GM19043 (cell line): Measurements from ENCODE around the gene FBXO34.
"Not testable (repeated sequence)": the region's sequence is repeated elsewhere in the genome, so short reads cannot be mapped to it uniquely, and the experiment has no call there.

Source experiments
- ATAC-seq: cut with Tn5 transposase; IDR thresholded peaks from one replicate; pipeline ENCODE4 v1.9.1; 2021; ENCODE audit warnings: low read depth; ENCODE audit not compliant: unreplicated experiment

FBXO34 gene

DNA sequence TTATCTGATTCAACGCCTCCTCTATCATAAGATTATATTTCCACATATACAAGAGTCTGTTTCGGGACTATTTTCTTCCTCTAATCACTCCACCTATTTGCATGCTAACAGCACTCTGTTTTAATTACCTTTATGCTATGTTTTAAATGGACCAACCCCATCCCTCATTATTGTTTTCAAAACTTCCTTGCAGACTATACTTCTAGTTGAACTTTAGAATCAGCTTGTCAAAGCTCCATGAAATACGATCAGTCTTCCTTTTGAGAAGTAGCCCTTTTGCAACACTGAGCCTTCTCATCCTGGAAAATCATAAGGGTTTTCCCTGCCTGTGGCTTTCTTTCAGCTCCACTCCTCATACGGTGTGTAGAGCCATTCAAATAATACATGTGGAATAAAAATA is 103.5 kb downstream of the FBXO34 start:
- ATAC-seq, result no peak

DNA sequence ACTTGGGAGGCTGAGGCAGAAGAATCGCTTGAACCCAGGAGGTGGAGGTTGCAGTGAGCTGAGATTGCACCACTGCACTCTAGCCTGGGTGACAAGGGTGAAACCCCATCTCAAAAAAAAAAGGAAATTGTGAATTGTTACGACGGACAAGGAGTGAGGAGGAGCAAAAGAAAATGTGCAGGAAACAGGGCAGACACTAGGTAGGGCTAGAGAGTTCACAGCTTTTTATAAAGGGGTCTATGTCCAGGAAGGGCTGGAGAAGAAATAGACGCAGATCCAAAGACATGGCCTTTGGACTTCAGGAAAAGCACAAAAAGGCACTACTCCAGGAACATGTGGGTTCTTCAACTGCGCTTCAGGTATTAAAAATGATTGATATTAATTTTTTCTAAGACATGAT is 106.0 kb downstream of the FBXO34 start:
- ATAC-seq, result no peak

GRCh38 chr14:55381040-55381439 is 109.8 kb downstream of the FBXO34 start:
- ATAC-seq, result no peak

DNA sequence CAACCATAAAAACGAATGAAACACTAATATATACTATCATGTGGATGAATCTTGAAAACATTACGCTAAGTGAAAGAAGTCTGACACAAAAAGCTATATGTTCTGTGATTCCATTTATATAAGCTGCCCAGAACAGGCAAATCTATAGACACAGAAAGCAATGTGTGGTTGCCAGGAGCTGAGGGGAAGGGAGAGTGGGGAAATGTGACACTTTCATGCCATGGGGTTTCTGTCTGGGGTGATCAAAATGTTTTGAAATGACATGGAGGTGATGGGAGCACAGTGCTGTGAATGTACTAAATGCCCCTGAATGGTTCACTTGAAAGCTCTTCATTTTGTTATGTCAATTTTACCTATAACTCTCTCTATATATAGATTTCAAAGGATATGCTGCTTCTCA is 110.3 kb downstream of the FBXO34 start:
- no peak for ATAC-seq

GRCh38 chr14:55382483-55382882 is 111.3 kb downstream of the FBXO34 start:
- ATAC-seq, result no peak

DNA sequence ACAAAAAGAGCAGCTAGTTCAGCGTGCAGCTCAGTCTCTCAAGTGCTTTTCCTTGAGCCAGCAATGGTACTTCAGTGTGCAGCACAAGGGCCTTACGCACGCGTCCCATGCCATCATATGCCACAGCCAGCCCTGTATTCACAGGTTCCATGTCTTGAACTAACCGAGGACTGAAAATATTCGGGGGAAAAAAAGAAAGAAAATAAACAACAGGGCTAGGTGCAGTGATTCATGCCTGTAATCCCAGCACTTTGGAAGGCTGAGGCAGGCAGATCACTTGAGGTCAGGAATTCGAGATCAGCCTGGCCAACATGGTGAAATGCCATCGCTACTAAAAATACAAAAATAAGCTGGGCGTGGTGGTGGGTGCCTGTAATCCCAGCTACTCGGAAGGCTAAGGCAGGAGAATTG is 111.8 kb downstream of the FBXO34 start:
- not testable (repeated sequence) for ATAC-seq

DNA sequence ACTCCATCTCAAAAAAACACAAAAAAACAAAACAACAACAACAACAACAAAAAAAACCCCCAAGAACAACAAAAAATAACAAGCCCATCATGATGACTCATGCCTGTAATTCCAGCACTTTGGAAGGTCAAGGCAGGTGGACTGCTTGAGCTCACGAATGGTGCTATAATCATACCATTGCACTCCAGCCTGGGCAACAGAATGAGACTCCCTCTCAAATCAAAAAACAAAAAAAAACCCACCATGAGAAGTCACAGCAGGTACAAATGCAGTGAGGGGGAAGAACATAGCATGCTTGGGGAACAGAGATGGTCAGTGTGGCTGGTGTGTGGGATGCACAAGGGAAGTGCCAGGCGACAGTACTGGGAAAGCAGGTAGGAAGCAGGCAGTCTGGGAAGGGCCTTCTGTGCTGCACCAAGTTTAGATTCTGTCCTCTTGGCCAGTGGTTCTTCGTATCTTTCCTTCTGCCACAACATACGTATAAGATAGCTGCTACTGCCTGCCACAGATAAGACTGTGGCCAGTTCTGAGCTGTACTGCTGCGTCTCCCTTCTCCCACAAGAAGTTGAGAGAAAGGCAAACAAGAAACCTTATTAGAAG is 112.4 kb downstream of the FBXO34 start:
- ATAC-seq, result no peak

DNA sequence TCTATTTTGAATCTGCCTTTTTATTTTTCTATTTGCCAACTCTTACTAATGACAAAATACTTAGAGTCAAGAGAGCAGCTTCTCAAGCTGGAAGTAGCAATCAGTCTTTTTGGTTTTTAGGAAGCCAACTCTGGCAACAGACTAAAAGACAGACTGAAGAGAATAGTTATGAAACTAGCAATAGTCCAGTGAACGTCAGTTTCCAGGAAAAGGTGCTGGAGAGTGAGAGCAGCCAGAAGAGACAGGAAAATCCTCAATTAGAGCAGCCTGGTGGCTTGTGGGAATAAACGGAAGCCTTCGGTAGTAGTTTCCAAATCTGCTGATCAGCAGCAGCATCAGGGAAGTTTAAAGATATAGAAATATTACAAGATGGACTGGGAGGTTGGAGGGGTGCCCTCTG is 113.3 kb downstream of the FBXO34 start:
- no peak for ATAC-seq

GRCh38 chr14:55386037-55386808 is 115.0 kb downstream of the FBXO34 start:
- ATAC-seq, result no peak

DNA sequence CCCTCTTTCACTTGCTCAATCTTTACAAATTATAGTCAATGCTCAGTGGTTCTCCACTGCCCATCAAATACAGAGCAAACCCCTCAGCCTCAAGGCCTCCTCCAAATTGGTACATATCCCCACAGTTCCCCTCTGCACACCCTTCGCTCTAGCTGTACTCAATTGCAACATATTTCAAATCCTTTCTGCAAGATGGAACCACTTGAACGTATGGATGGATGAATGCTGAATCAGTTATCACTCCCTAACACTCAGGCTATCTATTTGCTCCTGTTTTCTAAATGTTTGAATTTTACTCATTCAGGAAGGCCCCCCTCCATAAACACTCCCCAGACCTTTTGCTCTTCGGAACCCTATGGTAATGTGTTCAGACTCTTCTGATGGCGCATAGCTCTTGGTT is 115.9 kb downstream of the FBXO34 start:
- ATAC-seq, result no peak

- no peak for ATAC-seq
These were observed 116.9 kb downstream of the FBXO34 start for GRCh38 chr14:55388160-55388559.

DNA sequence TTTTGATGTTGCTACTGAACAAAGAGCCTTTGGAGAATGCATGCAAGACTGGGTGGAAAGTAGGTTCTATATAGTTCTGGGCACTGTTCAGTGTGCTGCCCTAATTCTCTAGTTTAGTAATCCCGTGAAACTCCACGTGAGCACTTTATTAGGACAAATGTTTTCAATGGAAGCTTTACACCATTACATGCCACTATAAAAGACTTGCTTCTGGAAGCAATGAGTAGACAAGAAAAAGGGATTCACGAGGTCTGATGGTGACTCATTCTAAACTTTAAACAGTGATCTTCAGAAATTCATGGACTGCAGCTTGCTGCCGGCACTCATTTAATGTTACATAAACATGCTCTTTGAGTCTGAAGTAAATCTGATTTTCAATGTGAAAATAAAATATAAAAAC is 118.1 kb downstream of the FBXO34 start:
- ATAC-seq, result no peak

- ATAC-seq, result no peak
These were observed 127.5 kb downstream of the FBXO34 start for GRCh38 chr14:55398679-55399078.

- no peak for ATAC-seq
These were observed 128.0 kb downstream of the FBXO34 start for GRCh38 chr14:55399183-55399582.

DNA sequence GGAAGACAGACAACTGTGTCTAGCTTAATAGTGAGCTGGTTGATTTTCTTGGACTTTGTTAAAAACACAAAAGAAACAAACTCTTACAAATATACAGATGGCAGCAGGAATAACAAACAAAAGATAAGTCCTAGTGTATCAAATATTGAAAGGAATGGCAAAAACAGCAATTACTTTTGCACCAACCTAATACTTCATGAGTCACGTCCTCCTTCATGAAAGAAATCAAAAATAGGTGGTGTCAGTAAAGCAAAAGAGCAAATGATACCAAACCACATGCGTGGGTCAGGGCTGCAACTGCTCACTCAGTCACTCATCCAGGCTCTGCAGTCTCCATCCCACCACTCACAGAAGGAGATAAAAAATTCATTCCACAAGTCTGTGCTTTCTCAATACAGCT is 128.6 kb downstream of the FBXO34 start:
- ATAC-seq, result no peak

GRCh38 chr14:55401751-55402150 is 130.5 kb downstream of the FBXO34 start:
- no peak for ATAC-seq
